ENCODE measurements around the gene GRAMD4. TPM values are rescaled to one million over a fixed set of nuclear protein-coding genes. Genes with fewer than 3 reads are reported as not detected.

Gene GRAMD4
- total RNA-seq, 1 donor from 2014 or later, result 22.4 TPM

- DNase-seq (ENCODE audit: low read depth), result no peak
Measured at GRCh38 chr22:46666577-46667244, 46.5 kb downstream of the GRAMD4 start.

GRCh38 chr22:46667245-46667623 lies 47.0 kb downstream of the GRAMD4 start:
- no peak for DNase-seq (ENCODE audit: low read depth)

- no peak for DNase-seq (ENCODE audit: low read depth)
Measured at GRCh38 chr22:46668116-46668515, 47.9 kb downstream of the GRAMD4 start.

GRCh38 chr22:46669201-46669600 lies 49.0 kb downstream of the GRAMD4 start:
- no peak for DNase-seq (ENCODE audit: low read depth)

GRCh38 chr22:46671824-46672432 lies 51.7 kb downstream of the GRAMD4 start:
- DNase-seq (ENCODE audit: low read depth), result peak; percentile 18

- DNase-seq (ENCODE audit: low read depth), result no peak
Measured at GRCh38 chr22:46672731-46673130, 52.5 kb downstream of the GRAMD4 start.

- no peak for DNase-seq (ENCODE audit: low read depth)
Measured at GRCh38 chr22:46673205-46673604, 53.0 kb downstream of the GRAMD4 start.

GRCh38 chr22:46673662-46674236 lies 53.6 kb downstream of the GRAMD4 start:
- DNase-seq (ENCODE audit: low read depth), result no peak

- no peak for DNase-seq (ENCODE audit: low read depth)
Measured at GRCh38 chr22:46674367-46674781, 54.2 kb downstream of the GRAMD4 start.

GRCh38 chr22:46674906-46675305 lies 54.7 kb downstream of the GRAMD4 start:
- no peak for DNase-seq (ENCODE audit: low read depth)

GRCh38 chr22:46675479-46675878 lies 55.3 kb downstream of the GRAMD4 start:
- no peak for DNase-seq (ENCODE audit: low read depth)

- DNase-seq (ENCODE audit: low read depth), result no peak
Measured at GRCh38 chr22:46675938-46676337, 55.8 kb downstream of the GRAMD4 start.

GRCh38 chr22:46676479-46676878 lies 56.3 kb downstream of the GRAMD4 start:
- no peak for DNase-seq (ENCODE audit: low read depth)

- DNase-seq (ENCODE audit: low read depth), result no peak
Measured at GRCh38 chr22:46676881-46677280, 56.7 kb downstream of the GRAMD4 start.

GRCh38 chr22:46677323-46678002 lies 57.3 kb downstream of the GRAMD4 start:
- DNase-seq (ENCODE audit: low read depth), result no peak

- no peak for DNase-seq (ENCODE audit: low read depth)
Measured at GRCh38 chr22:46678003-46678657, 57.9 kb downstream of the GRAMD4 start.

- no peak for DNase-seq (ENCODE audit: low read depth)
Measured at GRCh38 chr22:46678785-46679700, 58.9 kb downstream of the GRAMD4 start.

GRCh38 chr22:46679706-46680269 lies 59.6 kb downstream of the GRAMD4 start:
- DNase-seq (ENCODE audit: low read depth), result no peak

GRCh38 chr22:46681010-46681409 lies 60.8 kb downstream of the GRAMD4 start:
- DNase-seq (ENCODE audit: low read depth), result no peak

- peak; percentile 56 for DNase-seq (ENCODE audit: low read depth)
Measured at GRCh38 chr22:46682011-46682731, 62.0 kb downstream of the GRAMD4 start.

Measured in myocyte (in vitro differentiated cells).